ENCODE measurements around the gene EXOC2. TPM values are rescaled to one million over a fixed set of nuclear protein-coding genes. Genes with fewer than 3 reads are reported as not detected.

Gene EXOC2
- total RNA-seq, 2 donors from 2014 or later = 28.1 to 35.0 TPM

DNA sequence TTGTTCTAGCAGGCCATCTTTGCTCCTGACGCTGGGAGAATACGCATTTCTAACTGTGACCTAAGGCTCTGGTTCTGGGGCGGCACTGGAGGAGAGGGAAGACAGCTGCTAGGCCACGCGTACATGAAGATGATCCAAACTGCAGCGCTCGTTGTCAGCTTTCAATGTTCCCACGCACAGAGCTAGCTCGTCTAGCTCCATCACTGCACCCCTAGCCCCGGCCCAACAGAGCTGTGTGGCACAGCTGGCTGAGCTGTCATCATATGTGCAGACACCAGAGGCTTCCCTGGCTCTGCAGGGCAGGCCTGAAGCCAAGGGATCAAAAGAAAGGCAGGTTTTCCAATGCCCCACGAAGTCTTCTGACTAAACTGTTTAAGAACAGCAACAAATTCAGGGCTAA is 176.7 kb downstream of the EXOC2 start:
- no peak for DNase-seq
- Mint-ChIP-seq H3K4me1 (peaks cover 5% of the 10 kb centered on the region), H3K27ac (peak overlapping the region; percentile 11), H3K9me3 (peaks cover 18% of the 10 kb centered on the region), H3K4me3 (no peak overlapping the region), H3K36me3 (ENCODE audit: low read depth) (peaks cover 25% of the 10 kb centered on the region), H3K27me3 (ENCODE audit: insufficient read depth) (no peaks in the 10 kb centered on the region)
- Histone ChIP-seq H3K9ac (ENCODE audit: extremely low read depth, low read length, poor library complexity, severe bottlenecking) (no peak overlapping the region), H3K4me1 (ENCODE audit: control insufficient read depth, insufficient read depth, low read length) (no peaks in the 10 kb centered on the region), H3K9me3 (ENCODE audit: control insufficient read depth, low read length) (peaks cover 16% of the 10 kb centered on the region), H3K4me3 (ENCODE audit: low read length) (no peak overlapping the region), H3K27ac (ENCODE audit: low read depth, low read length) (no peak overlapping the region), H3K36me3 (ENCODE audit: control insufficient read depth, insufficient read depth, low read length) (peaks cover 21% of the 10 kb centered on the region), H3K27me3 (ENCODE audit: control insufficient read depth, insufficient read depth, low read length, poor library complexity, severe bottlenecking) (no peaks in the 10 kb centered on the region)
- 95 to 97% methylated on average over 6 to 11 of the region's 11 CpGs for WGBS, 2 experiments (ENCODE audit: insufficient coverage in 1 of 2, insufficient read length in 1 of 2)
- TF ChIP-seq, protein P1, sequence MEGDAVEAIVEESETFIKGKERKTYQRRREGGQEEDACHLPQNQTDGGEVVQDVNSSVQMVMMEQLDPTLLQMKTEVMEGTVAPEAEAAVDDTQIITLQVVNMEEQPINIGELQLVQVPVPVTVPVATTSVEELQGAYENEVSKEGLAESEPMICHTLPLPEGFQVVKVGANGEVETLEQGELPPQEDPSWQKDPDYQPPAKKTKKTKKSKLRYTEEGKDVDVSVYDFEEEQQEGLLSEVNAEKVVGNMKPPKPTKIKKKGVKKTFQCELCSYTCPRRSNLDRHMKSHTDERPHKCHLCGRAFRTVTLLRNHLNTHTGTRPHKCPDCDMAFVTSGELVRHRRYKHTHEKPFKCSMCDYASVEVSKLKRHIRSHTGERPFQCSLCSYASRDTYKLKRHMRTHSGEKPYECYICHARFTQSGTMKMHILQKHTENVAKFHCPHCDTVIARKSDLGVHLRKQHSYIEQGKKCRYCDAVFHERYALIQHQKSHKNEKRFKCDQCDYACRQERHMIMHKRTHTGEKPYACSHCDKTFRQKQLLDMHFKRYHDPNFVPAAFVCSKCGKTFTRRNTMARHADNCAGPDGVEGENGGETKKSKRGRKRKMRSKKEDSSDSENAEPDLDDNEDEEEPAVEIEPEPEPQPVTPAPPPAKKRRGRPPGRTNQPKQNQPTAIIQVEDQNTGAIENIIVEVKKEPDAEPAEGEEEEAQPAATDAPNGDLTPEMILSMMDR (conservative IDR thresholded peaks at IDR 0.05) = no peak

DNA sequence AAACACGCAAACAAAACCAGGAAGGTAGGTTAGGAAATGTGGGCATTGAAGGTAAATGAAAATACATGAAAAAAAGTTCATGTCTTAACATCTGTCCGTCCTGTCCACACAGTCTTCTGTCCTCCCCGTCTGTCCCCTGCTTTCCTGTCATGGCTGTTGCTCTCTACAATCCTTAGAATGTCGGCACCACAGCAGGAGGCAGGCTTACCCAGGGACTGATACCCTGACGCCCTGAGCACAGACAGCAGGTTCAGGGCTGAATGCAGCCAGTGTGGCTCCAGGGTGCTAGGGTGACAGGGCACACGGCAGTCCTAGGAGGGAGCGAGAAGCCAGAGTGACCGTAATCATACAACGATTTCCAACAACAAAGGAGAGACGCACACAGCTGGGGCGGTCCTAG is 177.7 kb downstream of the EXOC2 start:
- Mint-ChIP-seq H3K36me3 (ENCODE audit: low read depth) (peaks cover 18% of the 10 kb centered on the region), H3K27me3 (ENCODE audit: insufficient read depth) (no peaks in the 10 kb centered on the region), H3K9me3 (peaks cover 11% of the 10 kb centered on the region), H3K27ac (peak overlapping the region; percentile 60), H3K4me1 (peaks cover 5% of the 10 kb centered on the region), H3K4me3 (no peak overlapping the region)
- H3K4me1 ChIP-seq (ENCODE audit: control insufficient read depth, insufficient read depth, low read length) = no peaks in the 10 kb centered on the region
- no peak overlapping the region for H3K4me3 ChIP-seq (ENCODE audit: low read length)
- TF ChIP-seq, protein P1 (conservative IDR thresholded peaks at IDR 0.05) = no peak
- H3K9ac ChIP-seq (ENCODE audit: extremely low read depth, low read length, poor library complexity, severe bottlenecking) = no peak overlapping the region
- H3K36me3 ChIP-seq (ENCODE audit: control insufficient read depth, insufficient read depth, low read length) = peaks cover 17% of the 10 kb centered on the region
- peaks cover 9% of the 10 kb centered on the region for H3K9me3 ChIP-seq (ENCODE audit: control insufficient read depth, low read length)
- 83 to 85% methylated on average over 7 to 11 of the region's 11 CpGs for WGBS, 2 experiments (ENCODE audit: insufficient coverage in 1 of 2, insufficient read length in 1 of 2)
- no peak overlapping the region for H3K27ac ChIP-seq (ENCODE audit: low read depth, low read length)
- H3K27me3 ChIP-seq (ENCODE audit: control insufficient read depth, insufficient read depth, low read length, poor library complexity, severe bottlenecking) = no peaks in the 10 kb centered on the region
- DNase-seq = peak; percentile 60

DNA sequence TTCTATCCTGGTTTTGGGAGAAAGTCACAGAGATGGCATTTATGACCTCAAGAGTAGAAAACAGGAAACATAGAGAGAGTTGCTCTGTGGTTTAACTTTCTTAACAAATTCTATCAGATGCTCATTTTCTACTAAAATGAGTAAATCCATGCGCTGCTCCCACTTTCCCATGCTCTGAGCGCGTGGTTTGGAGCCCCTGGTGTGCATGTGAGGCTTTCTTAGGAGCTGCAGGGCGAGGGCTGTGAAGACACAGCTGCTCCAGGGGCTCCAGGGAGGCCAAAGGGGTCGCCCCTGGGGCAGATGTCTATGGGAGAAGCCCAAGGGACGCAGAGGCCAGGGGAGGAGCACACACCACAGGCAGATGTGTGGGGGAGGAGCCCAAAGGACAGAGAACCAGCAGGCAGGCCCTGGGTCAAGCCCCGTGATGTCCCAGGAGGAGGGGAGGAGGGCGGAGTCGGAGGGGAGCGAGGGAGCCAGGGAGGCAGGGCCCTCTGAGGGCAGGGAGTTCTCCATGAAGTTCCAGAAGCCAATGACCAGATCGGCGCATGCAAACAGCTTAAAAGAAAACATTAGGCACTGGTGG is 178.5 kb downstream of the EXOC2 start:
- Histone ChIP-seq H3K9ac (ENCODE audit: extremely low read depth, low read length, poor library complexity, severe bottlenecking) (no peak overlapping the region), H3K9me3 (ENCODE audit: control insufficient read depth, low read length) (peaks cover 9% of the 10 kb centered on the region), H3K27me3 (ENCODE audit: control insufficient read depth, insufficient read depth, low read length, poor library complexity, severe bottlenecking) (no peaks in the 10 kb centered on the region), H3K4me3 (ENCODE audit: low read length) (no peak overlapping the region), H3K36me3 (ENCODE audit: control insufficient read depth, insufficient read depth, low read length) (peaks cover 17% of the 10 kb centered on the region), H3K27ac (ENCODE audit: low read depth, low read length) (no peak overlapping the region), H3K4me1 (ENCODE audit: control insufficient read depth, insufficient read depth, low read length) (no peaks in the 10 kb centered on the region)
- peak; percentile 67 for DNase-seq
- no peak overlapping the region for H3K27ac Mint-ChIP-seq
- no peak overlapping the region for H3K4me3 Mint-ChIP-seq
- TF ChIP-seq, protein P1 (conservative IDR thresholded peaks at IDR 0.05) = no peak
- H3K4me1 Mint-ChIP-seq = peaks cover 5% of the 10 kb centered on the region
- H3K27me3 Mint-ChIP-seq (ENCODE audit: insufficient read depth) = no peaks in the 10 kb centered on the region
- H3K36me3 Mint-ChIP-seq (ENCODE audit: low read depth) = peaks cover 18% of the 10 kb centered on the region
- WGBS, 2 experiments (ENCODE audit: insufficient coverage in 1 of 2, insufficient read length in 1 of 2) = 89 to 90% methylated on average over 11 to 12 of the region's 12 CpGs
- H3K9me3 Mint-ChIP-seq = peaks cover 11% of the 10 kb centered on the region

All from endodermal cell (in vitro differentiated cells).